Mucosa of gallbladder (tissue), 1 donor: Measurements from ENCODE around the gene PHF21B. TPM values are rescaled to one million over a fixed set of nuclear protein-coding genes. Genes with fewer than 3 reads are reported as not detected.
"Not testable (repeated sequence)": the region's sequence is repeated elsewhere in the genome, so short reads cannot be mapped to it uniquely, and the experiment has no call there.

Source experiments
- DNase-seq: peaks from one replicate; pipeline ENCODE4 v3.0.0-alpha.2; 2020; ENCODE audit warnings: low spot score
- total RNA-seq: library from RNA; stranded (reverse); gene quantifications from one replicate; pipeline ENCODE4 v1.2.1, GENCODE V29; 2021
- donor health status: DM: no; HTN: no; CAD: no.

PHF21B gene
- total RNA-seq, 1 donor from 2014 or later: 0.63 TPM

- DNase-seq: no peak
These were observed 131.1 kb downstream of the PHF21B start for GRCh38 chr22:44878483-44879300.

GRCh38 chr22:44876921-44877320 is 132.9 kb downstream of the PHF21B start:
- DNase-seq: no peak

GRCh38 chr22:44871782-44872181 is 138.0 kb downstream of the PHF21B start:
- no peak for DNase-seq

GRCh38 chr22:44870021-44870420 is 139.8 kb downstream of the PHF21B start:
- no peak for DNase-seq

GRCh38 chr22:44869196-44869595 is 140.6 kb downstream of the PHF21B start:
- no peak for DNase-seq

GRCh38 chr22:44865193-44866057 is 144.4 kb downstream of the PHF21B start:
- DNase-seq: no peak

- DNase-seq: no peak
These were observed 146.6 kb downstream of the PHF21B start for GRCh38 chr22:44862981-44863860.

GRCh38 chr22:44862281-44862680 is 147.5 kb downstream of the PHF21B start:
- DNase-seq: no peak

- no peak for DNase-seq
These were observed 148.6 kb downstream of the PHF21B start for GRCh38 chr22:44861245-44861644.

- DNase-seq: no peak
These were observed 149.5 kb downstream of the PHF21B start for GRCh38 chr22:44860311-44860710.

- no peak for DNase-seq
These were observed 150.2 kb downstream of the PHF21B start for GRCh38 chr22:44859641-44860040.

GRCh38 chr22:44858819-44859218 is 151.0 kb downstream of the PHF21B start:
- not testable (repeated sequence) for DNase-seq

- DNase-seq: no peak
These were observed 153.9 kb downstream of the PHF21B start for GRCh38 chr22:44855855-44856254.

- DNase-seq: not testable (repeated sequence)
These were observed 155.2 kb downstream of the PHF21B start for GRCh38 chr22:44854641-44855040.

- no peak for DNase-seq
These were observed 158.9 kb downstream of the PHF21B start for GRCh38 chr22:44850946-44851345.

GRCh38 chr22:44848791-44849420 is 160.9 kb downstream of the PHF21B start:
- DNase-seq: no peak

- no peak for DNase-seq
These were observed 161.5 kb downstream of the PHF21B start for GRCh38 chr22:44848296-44848741.

- no peak for DNase-seq
These were observed 161.9 kb downstream of the PHF21B start for GRCh38 chr22:44847892-44848291.

GRCh38 chr22:44847380-44847779 is 162.4 kb downstream of the PHF21B start:
- DNase-seq: no peak

- no peak for DNase-seq
These were observed 163.0 kb downstream of the PHF21B start for GRCh38 chr22:44846726-44847275.
